ENCODE results near the gene RBBP7. TPM values are rescaled to one million over a fixed set of nuclear protein-coding genes. Genes with fewer than 3 reads are reported as not detected.
A peak's percentile ranks its signal among the peaks of the same experiment; 100 is the strongest.

RBBP7 gene
- total RNA-seq, 1 experiment from 2014 or later: 146 TPM

DNA sequence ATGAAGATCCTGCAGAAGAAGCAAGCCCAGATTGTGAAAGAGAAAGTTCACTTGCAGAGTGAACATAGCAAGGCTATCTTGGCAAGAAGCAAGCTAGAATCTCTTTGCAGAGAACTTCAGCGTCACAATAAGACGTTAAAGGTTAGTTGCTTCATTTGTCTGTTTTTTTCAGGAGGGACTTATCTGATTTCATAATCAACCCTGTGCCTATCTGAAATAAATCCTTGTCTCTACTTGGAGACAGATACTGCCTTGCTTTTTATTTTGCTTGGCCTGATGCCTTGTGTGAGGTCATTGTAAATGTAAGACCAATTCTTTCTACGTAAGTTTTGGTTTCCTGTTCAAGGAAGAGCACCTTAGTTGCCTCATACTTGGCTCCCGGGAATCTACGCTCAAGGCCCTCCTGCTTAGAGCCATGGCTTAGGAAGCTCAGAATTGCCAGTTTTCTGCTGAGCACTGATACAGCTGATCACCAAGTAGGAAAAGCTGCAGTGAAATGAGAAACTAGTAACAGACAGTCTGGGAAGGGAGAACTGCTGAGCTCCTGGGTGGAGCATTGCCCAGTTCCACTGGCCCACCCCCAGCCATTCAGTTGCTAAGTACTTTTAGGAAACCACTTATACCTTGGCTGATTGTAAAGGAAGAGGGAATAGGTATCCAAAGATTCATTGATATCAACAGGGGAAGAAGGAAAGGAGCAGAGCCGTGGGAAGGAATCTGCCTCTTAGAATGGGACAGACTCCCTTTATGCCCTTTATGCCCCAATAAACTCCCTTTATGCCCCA lies 41.8 kb downstream of the RBBP7 start:
- DNase-seq (ENCODE audit: extremely low read depth, low read depth): peak; percentile 82

GRCh38 chrX:16827225-16827624 lies 42.9 kb downstream of the RBBP7 start:
- DNase-seq (ENCODE audit: extremely low read depth, low read depth): no peak

GRCh38 chrX:16826207-16826606 lies 44.0 kb downstream of the RBBP7 start:
- DNase-seq (ENCODE audit: extremely low read depth, low read depth): peak; percentile 66

GRCh38 chrX:16825264-16826035 lies 44.7 kb downstream of the RBBP7 start:
- peak; percentile 73 for DNase-seq (ENCODE audit: extremely low read depth, low read depth)

GRCh38 chrX:16822723-16823122 lies 47.4 kb downstream of the RBBP7 start:
- DNase-seq (ENCODE audit: extremely low read depth, low read depth): no peak

DNA sequence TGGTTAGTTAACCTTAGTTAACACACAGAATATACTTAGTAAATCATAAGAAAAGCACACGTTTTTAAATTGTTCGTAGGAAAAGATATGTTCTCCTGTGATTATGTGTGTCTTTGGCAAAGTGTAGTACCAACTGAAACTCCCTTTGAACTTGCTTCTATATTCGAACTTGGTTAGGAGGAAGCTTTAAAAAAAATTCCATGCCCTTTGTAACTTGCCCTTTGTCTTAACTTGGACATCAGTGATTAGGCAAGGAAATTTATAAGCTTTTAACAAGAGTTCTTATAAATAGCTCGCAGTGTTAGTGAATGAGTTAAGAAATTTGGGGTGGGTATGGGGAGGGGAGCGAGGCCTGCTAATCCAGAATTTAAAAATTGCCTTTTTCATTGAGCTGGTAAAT lies 50.5 kb downstream of the RBBP7 start:
- DNase-seq (ENCODE audit: extremely low read depth, low read depth): no peak

DNA sequence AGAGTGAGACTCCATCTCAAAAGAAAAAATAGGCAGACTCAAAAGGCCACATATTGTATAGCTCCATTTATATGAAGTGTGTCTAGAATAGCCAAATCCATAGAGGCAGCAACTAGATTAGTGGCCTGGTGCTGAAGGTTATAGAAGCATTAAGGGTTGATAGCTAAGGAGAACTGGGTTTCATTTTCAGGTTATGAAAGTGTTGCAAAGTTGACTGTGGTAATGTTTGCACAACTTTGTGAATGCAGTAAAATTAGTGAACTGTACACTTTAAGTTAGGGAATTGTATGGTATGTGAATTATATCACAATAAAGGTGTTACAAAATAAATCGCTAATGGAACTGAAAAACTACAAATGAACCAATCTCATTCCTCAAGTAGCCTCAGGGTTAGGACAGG lies 55.6 kb downstream of the RBBP7 start:
- DNase-seq (ENCODE audit: extremely low read depth, low read depth): no peak

- DNase-seq (ENCODE audit: extremely low read depth, low read depth): peak; percentile 52
Measured at GRCh38 chrX:16807976-16808542, 62.1 kb downstream of the RBBP7 start.

- DNase-seq (ENCODE audit: extremely low read depth, low read depth): no peak
Measured at GRCh38 chrX:16807548-16807947, 62.6 kb downstream of the RBBP7 start.

GRCh38 chrX:16804923-16805464 lies 65.2 kb downstream of the RBBP7 start:
- DNase-seq (ENCODE audit: extremely low read depth, low read depth): no peak

DNA sequence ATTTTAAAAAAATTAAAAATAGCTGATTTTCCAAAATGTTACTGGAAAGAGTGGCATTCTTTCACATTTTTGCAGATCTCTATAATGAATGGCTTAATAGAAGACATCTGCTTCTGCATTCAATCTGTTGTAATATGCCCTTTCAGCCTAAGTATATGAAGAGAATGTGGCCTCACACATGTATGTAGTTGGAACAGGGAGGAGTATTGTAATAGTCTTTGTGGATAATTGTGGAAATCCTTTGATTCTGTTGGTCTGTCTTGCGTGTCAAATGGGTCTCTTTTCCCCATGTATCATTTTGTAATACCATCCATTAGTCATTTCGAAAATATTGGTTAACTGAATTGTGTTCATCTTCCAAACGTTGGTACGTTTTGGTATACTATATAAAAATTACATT lies 72.3 kb downstream of the RBBP7 start:
- no peak for DNase-seq (ENCODE audit: extremely low read depth, low read depth)

DNA sequence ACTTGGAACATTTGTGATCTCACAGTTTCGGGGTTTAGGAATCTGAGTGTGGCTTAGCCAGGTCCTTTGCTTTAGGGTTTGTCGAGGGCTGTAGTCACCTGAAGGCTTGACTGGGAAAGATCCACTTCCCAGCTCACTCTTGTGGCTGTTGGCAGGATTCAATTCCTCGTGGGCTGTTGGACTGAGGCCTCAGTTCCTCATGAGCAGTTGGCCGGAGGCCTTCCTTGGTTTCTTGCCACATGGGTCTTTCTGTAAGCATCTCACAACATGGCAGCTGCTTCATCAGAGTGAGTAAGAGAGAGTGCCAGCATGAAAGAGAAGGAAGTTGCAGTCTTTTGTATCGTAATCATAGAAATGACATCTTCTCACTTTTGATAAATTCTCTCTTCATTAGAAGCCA lies 72.8 kb downstream of the RBBP7 start:
- DNase-seq (ENCODE audit: extremely low read depth, low read depth): no peak

GRCh38 chrX:16796298-16796697 lies 73.9 kb downstream of the RBBP7 start:
- no peak for DNase-seq (ENCODE audit: extremely low read depth, low read depth)

Small RNA genes lying within 50 kb of the gene (small RNA-seq; reads per million reads assigned to genes)
- 0 reads per million in 2 experiments for gene RF00019
- 0 reads per million in 2 experiments for gene RNU4-6P
- gene RPL12P49: 0 reads per million in 2 experiments

Other genes with a start within 250 kb of the RBBP7 start
- gene S100G, start 220.2 kb downstream of the RBBP7 start, total RNA-seq (2014; rRNA removed; shearing (Covaris generic)): not detected in 2 replicates
- gene CTPS2, start 157.7 kb downstream of the RBBP7 start, total RNA-seq (2014; rRNA removed; shearing (Covaris generic)): 16.0 and 19.8 TPM in 2 replicates
- gene SYAP1, start 150.8 kb downstream of the RBBP7 start, total RNA-seq (2014; rRNA removed; shearing (Covaris generic)): 30.9 and 34.8 TPM in 2 replicates
- gene TXLNG, start 83.9 kb downstream of the RBBP7 start, total RNA-seq (2014; rRNA removed; shearing (Covaris generic)): 32.6 and 38.3 TPM in 2 replicates
- gene REPS2, start 76.3 kb upstream of the RBBP7 start, total RNA-seq (2014; rRNA removed; shearing (Covaris generic)): 0.12 and 0.15 TPM in 2 replicates